ENCODE data around the gene TNFRSF25. TPM values are rescaled to one million over a fixed set of nuclear protein-coding genes. Genes with fewer than 3 reads are reported as not detected.

TNFRSF25 gene
- total RNA-seq, 2 donors from 2014 or later, result 33.1 to 87.1 TPM

DNA sequence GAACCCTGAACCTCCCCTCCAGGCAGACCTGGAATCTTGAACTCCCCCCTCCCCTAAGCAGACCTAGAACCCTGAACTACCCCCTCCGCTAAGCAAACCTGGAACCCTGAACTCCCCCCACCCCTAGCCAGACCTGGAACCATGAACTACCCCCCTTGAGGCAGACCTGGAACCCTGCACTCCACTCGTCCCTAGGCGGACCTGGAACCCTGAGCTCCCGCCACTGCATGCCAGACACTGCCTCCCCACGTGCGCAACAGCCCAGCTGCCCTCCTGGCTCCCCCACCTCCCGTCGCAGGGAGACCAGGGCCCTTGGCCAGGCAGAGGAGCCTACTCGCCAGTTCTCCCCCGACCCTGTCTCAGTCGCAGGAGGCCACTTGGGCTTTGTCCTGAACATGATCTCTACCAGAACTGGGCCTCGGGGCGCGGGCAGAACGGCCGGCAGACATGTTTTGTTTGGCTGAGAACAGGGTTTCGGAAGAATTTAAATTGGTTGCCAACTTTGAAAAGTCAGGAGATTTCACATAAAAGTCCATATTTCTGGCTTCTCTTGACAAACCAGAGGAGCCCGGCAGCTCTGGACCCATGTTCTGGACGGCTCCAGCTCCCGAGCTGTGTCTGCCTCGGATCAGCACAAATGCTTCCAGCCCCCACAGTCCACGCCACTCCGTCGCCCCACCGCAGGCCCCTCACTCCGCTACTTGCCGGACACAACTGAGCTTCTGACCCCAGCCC lies 34.7 kb upstream of the TNFRSF25 start:
- TF ChIP-seq, protein P1, sequence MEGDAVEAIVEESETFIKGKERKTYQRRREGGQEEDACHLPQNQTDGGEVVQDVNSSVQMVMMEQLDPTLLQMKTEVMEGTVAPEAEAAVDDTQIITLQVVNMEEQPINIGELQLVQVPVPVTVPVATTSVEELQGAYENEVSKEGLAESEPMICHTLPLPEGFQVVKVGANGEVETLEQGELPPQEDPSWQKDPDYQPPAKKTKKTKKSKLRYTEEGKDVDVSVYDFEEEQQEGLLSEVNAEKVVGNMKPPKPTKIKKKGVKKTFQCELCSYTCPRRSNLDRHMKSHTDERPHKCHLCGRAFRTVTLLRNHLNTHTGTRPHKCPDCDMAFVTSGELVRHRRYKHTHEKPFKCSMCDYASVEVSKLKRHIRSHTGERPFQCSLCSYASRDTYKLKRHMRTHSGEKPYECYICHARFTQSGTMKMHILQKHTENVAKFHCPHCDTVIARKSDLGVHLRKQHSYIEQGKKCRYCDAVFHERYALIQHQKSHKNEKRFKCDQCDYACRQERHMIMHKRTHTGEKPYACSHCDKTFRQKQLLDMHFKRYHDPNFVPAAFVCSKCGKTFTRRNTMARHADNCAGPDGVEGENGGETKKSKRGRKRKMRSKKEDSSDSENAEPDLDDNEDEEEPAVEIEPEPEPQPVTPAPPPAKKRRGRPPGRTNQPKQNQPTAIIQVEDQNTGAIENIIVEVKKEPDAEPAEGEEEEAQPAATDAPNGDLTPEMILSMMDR (IDR thresholded peaks at IDR 0.05), result no peak
- Histone ChIP-seq H3K27ac (no peak overlapping the region), H3K4me1 (no peaks in the 10 kb centered on the region), H3K4me3 (no peak overlapping the region), H3K36me3 (no peaks in the 10 kb centered on the region), H3K27me3 (peaks cover 12% of the 10 kb centered on the region), H3K9ac (ENCODE audit: low read depth in 2 of 2, low read length in 2 of 2) (no peak overlapping the region), H3K9me3 (no peaks in the 10 kb centered on the region)
- intact Hi-C loops (cut with DNase I), result no loop called here
- DNase-seq, result no peak

GRCh38 chr1:6499296-6499695 lies 33.3 kb upstream of the TNFRSF25 start:
- no peak overlapping the region for H3K9ac ChIP-seq (ENCODE audit: low read depth in 2 of 2, low read length in 2 of 2)
- peaks cover 12% of the 10 kb centered on the region for H3K27me3 ChIP-seq
- no peak overlapping the region for H3K27ac ChIP-seq
- intact Hi-C loops (cut with DNase I), result no loop called here
- no peaks in the 10 kb centered on the region for H3K9me3 ChIP-seq
- TF ChIP-seq, protein P1 (IDR thresholded peaks at IDR 0.05), result no peak
- H3K36me3 ChIP-seq, result no peaks in the 10 kb centered on the region
- no peaks in the 10 kb centered on the region for H3K4me1 ChIP-seq
- no peak overlapping the region for H3K4me3 ChIP-seq
- DNase-seq, result no peak

DNA sequence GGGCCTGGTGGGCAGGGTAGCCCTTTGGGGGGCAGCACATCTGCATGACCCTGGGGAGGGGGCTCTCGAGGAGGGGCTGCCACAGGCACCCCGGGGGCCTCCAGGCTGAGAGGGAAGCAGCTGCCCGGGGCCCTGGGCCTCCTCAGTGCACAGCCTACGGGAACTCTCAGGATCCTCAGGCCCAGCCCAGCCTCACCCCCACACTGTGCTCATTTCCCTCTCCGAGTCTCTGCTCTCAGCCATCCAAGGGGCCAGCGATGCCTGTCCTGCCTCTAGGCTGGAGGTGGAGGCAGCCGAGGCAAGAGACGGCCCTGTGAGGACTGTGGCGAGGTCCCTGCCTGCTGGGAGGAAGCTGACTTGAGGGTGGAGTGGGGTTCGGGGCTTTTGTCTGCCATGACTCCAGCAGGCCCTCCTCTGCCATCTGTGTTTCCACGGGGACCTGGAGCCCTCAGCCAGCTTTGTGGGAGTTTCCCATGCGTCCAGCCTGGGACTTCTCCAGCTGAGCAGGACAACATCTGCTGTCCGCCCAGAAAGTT lies 32.7 kb upstream of the TNFRSF25 start:
- Histone ChIP-seq H3K27ac (no peak overlapping the region), H3K9ac (ENCODE audit: low read depth in 2 of 2, low read length in 2 of 2) (no peak overlapping the region), H3K4me3 (no peak overlapping the region), H3K4me1 (no peaks in the 10 kb centered on the region), H3K36me3 (no peaks in the 10 kb centered on the region), H3K9me3 (no peaks in the 10 kb centered on the region), H3K27me3 (peaks cover 12% of the 10 kb centered on the region)
- TF ChIP-seq, protein P1 (IDR thresholded peaks at IDR 0.05), result no peak
- DNase-seq, result no peak
- intact Hi-C loops (cut with DNase I), result no loop called here

DNA sequence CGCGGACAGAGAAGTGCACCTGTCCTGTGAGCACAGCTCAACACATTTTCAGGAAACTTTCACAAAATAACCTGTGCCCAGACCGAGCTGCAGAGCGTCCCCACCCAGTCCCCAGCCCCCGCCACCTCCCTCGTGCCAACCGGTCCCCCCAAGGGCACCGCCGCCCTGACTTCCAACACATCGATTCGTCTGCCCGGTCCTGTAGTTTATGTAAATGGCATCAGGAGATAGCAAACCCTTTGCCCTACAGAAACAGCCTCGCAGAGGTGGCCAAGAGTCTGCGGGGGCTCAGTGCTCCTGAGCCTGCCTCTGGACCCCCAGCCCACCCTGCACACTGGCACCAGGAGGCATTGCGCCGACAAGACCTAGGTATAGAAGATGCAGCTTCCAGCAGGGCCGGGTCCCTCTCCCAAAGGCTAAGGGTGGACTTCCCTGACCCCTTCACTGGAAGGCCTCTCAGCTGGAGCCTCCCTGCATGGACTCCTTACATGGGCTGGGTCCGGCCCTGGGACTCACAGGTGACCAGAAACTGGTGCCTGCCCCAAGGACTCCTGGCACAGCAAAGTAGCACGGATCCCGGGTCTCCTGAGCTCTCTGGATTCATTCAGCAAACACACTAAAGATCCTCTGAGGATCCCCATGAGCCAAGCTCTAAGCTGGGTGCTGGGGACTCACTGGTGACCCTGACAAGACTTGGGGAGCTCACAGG lies 32.0 kb upstream of the TNFRSF25 start:
- H3K27me3 ChIP-seq, result peaks cover 12% of the 10 kb centered on the region
- DNase-seq, result no peak
- H3K27ac ChIP-seq, result no peak overlapping the region
- peak overlapping the region in 1 of 2 donors; percentile 40 for H3K9ac ChIP-seq (ENCODE audit: low read depth in 2 of 2, low read length in 2 of 2)
- intact Hi-C loops (cut with DNase I), result no loop called here
- peak overlapping the region; percentile 42 for H3K4me3 ChIP-seq
- no peaks in the 10 kb centered on the region for H3K9me3 ChIP-seq
- H3K36me3 ChIP-seq, result no peaks in the 10 kb centered on the region
- TF ChIP-seq, protein P1 (IDR thresholded peaks at IDR 0.05), result no peak
- H3K4me1 ChIP-seq, result no peaks in the 10 kb centered on the region

DNA sequence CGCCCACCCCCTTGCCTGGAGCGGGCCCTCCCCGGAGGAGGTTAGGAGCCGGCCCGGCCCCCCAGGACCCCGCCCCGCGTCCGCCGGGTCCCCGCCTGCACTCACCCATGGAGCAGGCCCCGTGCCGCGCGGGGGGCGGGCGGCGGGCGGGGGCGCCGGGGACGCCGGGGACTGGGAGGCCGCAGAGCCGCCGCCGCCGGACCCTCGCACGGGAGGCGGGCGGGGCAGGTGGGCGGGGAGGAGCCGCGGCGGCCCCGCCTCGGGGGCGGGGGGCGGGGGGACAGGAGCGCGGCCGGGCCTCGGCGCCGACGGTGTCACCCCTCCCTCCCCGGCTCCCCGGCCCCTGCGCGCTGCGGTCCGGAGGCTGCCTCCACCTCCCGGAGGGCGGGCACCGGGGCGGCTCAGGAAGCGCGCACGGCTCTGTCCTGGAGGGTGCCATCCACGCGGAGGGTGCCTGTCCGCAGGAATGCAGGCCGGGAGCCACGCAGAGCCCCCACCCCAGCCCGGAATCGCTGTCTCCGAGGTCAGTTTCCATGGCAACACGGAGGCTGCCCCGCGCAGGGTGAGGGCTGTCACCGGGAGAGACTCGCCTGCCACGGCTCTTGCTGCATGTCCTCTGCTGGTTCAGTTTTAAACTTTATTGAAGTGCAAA lies 31.4 kb upstream of the TNFRSF25 start:
- TF ChIP-seq, protein P1 (IDR thresholded peaks at IDR 0.05), result no peak
- Histone ChIP-seq H3K9ac (ENCODE audit: low read depth in 2 of 2, low read length in 2 of 2) (peak overlapping the region; percentile 40 to 60), H3K4me1 (no peaks in the 10 kb centered on the region), H3K4me3 (peak overlapping the region; percentile 42), H3K27me3 (peaks cover 12% of the 10 kb centered on the region), H3K9me3 (no peaks in the 10 kb centered on the region), H3K36me3 (no peaks in the 10 kb centered on the region), H3K27ac (no peak overlapping the region)
- DNase-seq, result no peak
- intact Hi-C loops (cut with DNase I), result no loop called here
